Mesendoderm (in vitro differentiated cells): Measurements from ENCODE around the gene OR8G5. TPM values are rescaled to one million over a fixed set of nuclear protein-coding genes. Genes with fewer than 3 reads are reported as not detected.

Source experiments
- DNase-seq: peaks from one replicate; pipeline ENCODE4 v3.0.0; 2013
- H2AK5ac ChIP-seq: 2 replicates; pipeline ENCODE4 v1.6.1; 2013; ENCODE audit warnings: low read length, inconsistent platforms
- H2BK120ac ChIP-seq: 2 replicates; pipeline ENCODE4 v1.6.1; 2013; ENCODE audit warnings: low read depth, mild to moderate bottlenecking, low read length, moderate library complexity, mixed read lengths
- H2BK15ac ChIP-seq: replicated peaks from 2 replicates; pipeline ENCODE4 v1.6.1; 2013; ENCODE audit warnings: low read depth, mild to moderate bottlenecking, moderate library complexity
- H2BK5ac ChIP-seq: 2 replicates; pipeline ENCODE4 v1.6.1; 2013; ENCODE audit warnings: low read length, inconsistent platforms
- H3K18ac ChIP-seq: 2 replicates; pipeline ENCODE4 v1.6.1; 2013; ENCODE audit warnings: mild to moderate bottlenecking, low read length, mixed read lengths
- H3K23ac ChIP-seq: one replicate; pipeline ENCODE4 v1.6.1; 2013; ENCODE audit warnings: low read length
- H3K27ac ChIP-seq: 2 replicates; pipeline ENCODE4 v1.5.1; 2013; ENCODE audit warnings: low read depth, mild to moderate bottlenecking, inconsistent platforms, low read length, moderate library complexity
- H3K27me3 ChIP-seq: 2 replicates; pipeline ENCODE4 v1.6.1; 2013; ENCODE audit warnings: low read length, control low read depth, mild to moderate bottlenecking, inconsistent platforms; ENCODE audit not compliant: insufficient read depth, poor library complexity
- H3K36me3 ChIP-seq: 2 replicates; pipeline ENCODE4 v1.6.1; 2013; ENCODE audit warnings: low read length, inconsistent platforms; ENCODE audit not compliant: control insufficient read depth, insufficient read depth
- H3K4ac ChIP-seq: one replicate; pipeline ENCODE4 v1.6.1; 2013; ENCODE audit warnings: low read depth, mild to moderate bottlenecking, low read length, moderate library complexity
- H3K4me1 ChIP-seq: 2 replicates; pipeline ENCODE4 v1.6.1; 2013; ENCODE audit warnings: low read depth, low read length, inconsistent platforms; ENCODE audit not compliant: control insufficient read depth
- H3K4me2 ChIP-seq: 2 replicates; pipeline ENCODE4 v1.6.1; 2013; ENCODE audit warnings: low read length
- H3K4me3 ChIP-seq: 2 replicates; pipeline ENCODE4 v1.5.1; 2013; ENCODE audit warnings: mild to moderate bottlenecking, low read length
- H3K56ac ChIP-seq: one replicate; pipeline ENCODE4 v1.6.1; 2013; ENCODE audit warnings: low read length
- H3K79me1 ChIP-seq: 2 replicates; pipeline ENCODE4 v1.6.1; 2013; ENCODE audit warnings: low read length, inconsistent platforms
- H3K79me2 ChIP-seq: 2 replicates; pipeline ENCODE4 v1.6.1; 2013; ENCODE audit warnings: mild to moderate bottlenecking, low read length; ENCODE audit not compliant: control insufficient read depth, insufficient read depth
- H3K9ac ChIP-seq: 2 replicates; pipeline ENCODE4 v1.6.1; 2013; ENCODE audit warnings: low read length, inconsistent platforms
- H4K5ac ChIP-seq: one replicate; pipeline ENCODE4 v1.6.1; 2013; ENCODE audit warnings: low read length
- H4K8ac ChIP-seq: one replicate; pipeline ENCODE4 v1.6.1; 2013; ENCODE audit warnings: low read depth, mild to moderate bottlenecking, control low read depth, low read length, moderate library complexity
- WGBS: extraction: QIAGEN DNeasy Blood & Tissue Kit; methylation state at CpG from one replicate; pipeline ENCODE4 v1.1.7; 2013; ENCODE audit warnings: low lambda C conversion rate, missing lambda C conversion rate; ENCODE audit not compliant: insufficient coverage; ENCODE audit errors: extremely low coverage; 5-methylcytosine and 5-hydroxymethylcytosine counted together
- polyA plus RNA-seq, 2 experiments: library from polyadenylated mRNA; stranded (reverse); fragments of 200-250 nt; gene quantifications; one replicate each; pipeline ENCODE4 v1.2.3, GENCODE V29; 2013

The OR8G5 gene
- not detected for polyA plus RNA-seq (2013, experiment 1 of 2)
- polyA plus RNA-seq (2013, experiment 2 of 2) = not detected

GRCh38 chr11:124256076-124256475 is at the start of gene OR8G5:
TSS of gene OR8G5 (plus strand) at chr11:124256376. CDS start at chr11:124264932, 8,556 bp downstream.
- no peak within 1 kb of the TSS for H2BK15ac ChIP-seq
- H3K36me3 ChIP-seq = no peaks in the 10 kb centered on the region
- no peak within 1 kb of the TSS for H3K4me2 ChIP-seq
- H3K4me3 ChIP-seq = no peak within 1 kb of the TSS
- H2BK120ac ChIP-seq = no peak within 1 kb of the TSS
- H3K18ac ChIP-seq = no peak within 1 kb of the TSS
- no peak within 1 kb of the TSS for H4K5ac ChIP-seq
- no peak within 1 kb of the TSS for H2BK5ac ChIP-seq
- peaks cover 2% of the 10 kb centered on the region for H3K4me1 ChIP-seq
- no peaks in the 10 kb centered on the region for H3K79me2 ChIP-seq
- no peak within 1 kb of the TSS for H3K23ac ChIP-seq
- H4K8ac ChIP-seq = no peak within 1 kb of the TSS
- no CpG with 5 or more reads among the region's 4 CpGs for WGBS
- H3K27ac ChIP-seq = no peak within 1 kb of the TSS
- no peak within 1 kb of the TSS for H2AK5ac ChIP-seq
- no peak for DNase-seq
- H3K4ac ChIP-seq = no peak within 1 kb of the TSS
- no peaks in the 10 kb centered on the region for H3K27me3 ChIP-seq
- no peak within 1 kb of the TSS for H3K56ac ChIP-seq
- no peak within 1 kb of the TSS for H3K9ac ChIP-seq
- H3K79me1 ChIP-seq = no peaks in the 10 kb centered on the region

DNA sequence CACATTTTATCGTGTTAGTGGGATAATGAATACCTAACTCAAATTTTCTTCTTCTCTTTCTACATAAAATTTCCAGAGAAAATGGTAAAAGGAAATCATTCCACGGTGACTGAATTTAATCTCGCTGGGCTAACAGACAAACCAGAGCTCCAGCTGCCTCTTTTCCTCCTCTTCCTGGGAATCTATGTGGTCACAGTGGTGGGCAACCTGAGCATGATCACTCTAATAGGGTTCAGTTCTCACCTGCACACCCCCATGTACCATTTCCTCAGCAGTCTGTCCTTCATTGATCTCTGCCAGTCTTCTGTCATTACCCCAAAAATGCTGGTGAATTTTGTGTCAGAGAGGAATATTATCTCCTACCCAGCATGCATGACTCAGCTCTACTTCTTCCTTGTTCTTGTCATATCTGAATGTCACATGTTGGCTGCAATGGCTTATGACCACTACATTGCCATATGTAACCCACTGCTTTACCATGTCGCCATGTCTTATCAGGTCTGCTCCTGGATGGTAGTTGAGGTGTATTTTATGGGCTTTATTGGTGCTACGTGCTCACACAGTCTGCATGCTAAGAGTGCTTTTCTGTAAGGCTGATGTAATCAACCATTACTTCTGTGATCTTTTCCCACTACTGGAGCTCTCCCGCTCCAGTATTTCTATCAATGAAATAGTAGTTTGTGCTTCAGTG is 48.9 kb upstream of the OR8G5 start:
- H2BK5ac ChIP-seq = no peak overlapping the region
- H3K27me3 ChIP-seq = no peaks in the 10 kb centered on the region
- H3K9ac ChIP-seq = no peak overlapping the region
- no peak overlapping the region for H3K18ac ChIP-seq
- no CpG with 5 or more reads among the region's 6 CpGs for WGBS
- no peak overlapping the region for H3K27ac ChIP-seq
- no peak overlapping the region for H4K8ac ChIP-seq
- H3K79me2 ChIP-seq = no peaks in the 10 kb centered on the region
- H3K4me3 ChIP-seq = no peak overlapping the region
- no peak overlapping the region for H3K23ac ChIP-seq
- H3K4me1 ChIP-seq = no peaks in the 10 kb centered on the region
- no peak overlapping the region for H2BK15ac ChIP-seq
- H3K56ac ChIP-seq = no peak overlapping the region
- H3K4ac ChIP-seq = no peak overlapping the region
- no peaks in the 10 kb centered on the region for H3K79me1 ChIP-seq
- no peak overlapping the region for H2AK5ac ChIP-seq
- H4K5ac ChIP-seq = no peak overlapping the region
- H2BK120ac ChIP-seq = no peak overlapping the region
- H3K4me2 ChIP-seq = no peak overlapping the region
- DNase-seq = no peak
- no peaks in the 10 kb centered on the region for H3K36me3 ChIP-seq

DNA sequence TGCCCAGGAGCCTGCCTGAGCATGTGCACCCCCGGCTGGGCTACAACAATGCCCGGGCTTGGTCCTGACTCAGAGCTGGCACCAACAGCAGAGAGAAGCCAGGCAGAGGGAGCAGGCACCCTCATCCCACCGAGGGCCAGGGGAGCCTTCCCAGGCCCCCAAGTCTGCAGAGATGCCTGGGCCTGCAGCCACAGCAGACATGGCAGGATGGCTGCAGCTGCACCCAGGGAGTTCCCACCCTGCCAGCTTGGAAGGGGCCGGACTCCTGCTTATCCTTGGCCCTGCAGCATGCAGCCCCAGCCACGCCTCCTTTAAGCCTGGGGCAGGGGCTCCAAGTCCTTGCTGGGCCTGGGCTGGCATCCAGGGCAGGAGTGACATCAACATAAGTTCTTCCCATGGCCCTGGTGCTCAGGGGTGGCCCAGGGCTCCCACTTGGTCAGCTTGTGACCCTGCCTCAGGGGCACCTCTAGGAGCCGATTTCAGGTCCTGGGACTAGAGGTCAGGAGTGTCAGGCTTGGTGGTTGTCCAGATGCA is 46.3 kb upstream of the OR8G5 start:
- Histone ChIP-seq H3K79me1 (no peaks in the 10 kb centered on the region), H3K4ac (no peak overlapping the region), H2BK120ac (no peak overlapping the region), H2BK15ac (no peak overlapping the region), H3K27me3 (no peaks in the 10 kb centered on the region), H2BK5ac (no peak overlapping the region), H3K36me3 (no peaks in the 10 kb centered on the region), H3K79me2 (no peaks in the 10 kb centered on the region), H3K27ac (no peak overlapping the region), H4K8ac (no peak overlapping the region), H3K56ac (no peak overlapping the region), H4K5ac (no peak overlapping the region), H3K4me1 (no peaks in the 10 kb centered on the region), H3K18ac (no peak overlapping the region), H3K9ac (no peak overlapping the region), H2AK5ac (no peak overlapping the region), H3K23ac (no peak overlapping the region), H3K4me2 (no peak overlapping the region), H3K4me3 (no peak overlapping the region)
- WGBS = no CpG with 5 or more reads among the region's 6 CpGs
- DNase-seq = no peak

DNA sequence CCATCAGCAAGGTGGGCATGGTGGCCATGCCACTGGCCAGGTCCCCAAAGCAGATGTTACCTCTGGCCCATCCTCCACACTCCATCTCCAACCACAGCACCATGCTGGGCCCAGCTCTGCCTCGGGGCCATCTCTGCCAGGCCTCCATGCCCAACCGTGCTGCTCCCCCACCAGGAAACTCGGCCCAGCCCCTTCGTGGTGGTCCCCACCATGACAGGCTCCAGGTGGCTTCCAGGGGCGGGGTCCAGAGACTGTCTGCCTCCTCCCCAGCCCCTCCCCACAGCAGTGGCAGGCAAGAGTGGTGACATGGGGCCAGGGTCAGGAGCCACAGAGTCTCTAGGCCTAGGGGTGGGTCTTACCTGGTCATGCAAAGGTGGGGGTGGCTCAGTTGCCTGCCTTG is 45.8 kb upstream of the OR8G5 start:
- no peak overlapping the region for H2BK15ac ChIP-seq
- no peak overlapping the region for H4K8ac ChIP-seq
- no peak overlapping the region for H2AK5ac ChIP-seq
- H3K23ac ChIP-seq = no peak overlapping the region
- no peak overlapping the region for H3K4ac ChIP-seq
- no peak overlapping the region for H3K9ac ChIP-seq
- no peaks in the 10 kb centered on the region for H3K79me1 ChIP-seq
- H3K18ac ChIP-seq = no peak overlapping the region
- DNase-seq = no peak
- H3K4me3 ChIP-seq = no peak overlapping the region
- no peak overlapping the region for H4K5ac ChIP-seq
- no peaks in the 10 kb centered on the region for H3K27me3 ChIP-seq
- no peak overlapping the region for H2BK5ac ChIP-seq
- no peak overlapping the region for H3K27ac ChIP-seq
- H3K4me1 ChIP-seq = no peaks in the 10 kb centered on the region
- H3K56ac ChIP-seq = no peak overlapping the region
- H3K36me3 ChIP-seq = no peaks in the 10 kb centered on the region
- no peak overlapping the region for H2BK120ac ChIP-seq
- no peaks in the 10 kb centered on the region for H3K79me2 ChIP-seq
- H3K4me2 ChIP-seq = no peak overlapping the region
- WGBS = no CpG with 5 or more reads among the region's 5 CpGs

DNA sequence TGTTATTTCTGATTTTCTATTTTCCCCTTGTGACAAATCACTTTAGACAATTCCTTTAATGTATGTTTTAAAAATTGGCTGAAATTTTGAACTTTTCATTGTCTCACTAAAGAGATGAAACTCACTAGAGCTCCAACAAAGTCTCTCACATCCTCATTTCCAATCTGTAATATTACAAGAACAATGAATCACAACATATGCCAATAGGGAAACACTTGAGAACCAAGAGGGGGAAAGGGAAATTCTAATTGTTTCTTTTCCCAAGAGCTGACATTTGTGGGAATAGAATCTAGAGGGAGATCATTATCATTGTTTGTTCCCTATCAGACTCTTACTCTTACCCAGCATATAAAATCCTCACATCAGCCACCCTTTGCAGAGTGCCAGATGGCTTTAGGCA is 44.9 kb upstream of the OR8G5 start:
- Histone ChIP-seq H3K4me3 (no peak overlapping the region), H3K4me1 (no peaks in the 10 kb centered on the region), H3K27ac (no peak overlapping the region), H3K18ac (no peak overlapping the region), H3K36me3 (no peaks in the 10 kb centered on the region), H3K4ac (no peak overlapping the region), H3K23ac (no peak overlapping the region), H3K9ac (no peak overlapping the region), H3K56ac (no peak overlapping the region), H4K5ac (no peak overlapping the region), H3K79me2 (no peaks in the 10 kb centered on the region), H4K8ac (peak overlapping the region; percentile 1), H3K79me1 (no peaks in the 10 kb centered on the region), H2BK15ac (no peak overlapping the region), H2BK5ac (no peak overlapping the region), H2AK5ac (no peak overlapping the region), H3K27me3 (no peaks in the 10 kb centered on the region), H3K4me2 (no peak overlapping the region), H2BK120ac (no peak overlapping the region)
- no peak for DNase-seq

DNA sequence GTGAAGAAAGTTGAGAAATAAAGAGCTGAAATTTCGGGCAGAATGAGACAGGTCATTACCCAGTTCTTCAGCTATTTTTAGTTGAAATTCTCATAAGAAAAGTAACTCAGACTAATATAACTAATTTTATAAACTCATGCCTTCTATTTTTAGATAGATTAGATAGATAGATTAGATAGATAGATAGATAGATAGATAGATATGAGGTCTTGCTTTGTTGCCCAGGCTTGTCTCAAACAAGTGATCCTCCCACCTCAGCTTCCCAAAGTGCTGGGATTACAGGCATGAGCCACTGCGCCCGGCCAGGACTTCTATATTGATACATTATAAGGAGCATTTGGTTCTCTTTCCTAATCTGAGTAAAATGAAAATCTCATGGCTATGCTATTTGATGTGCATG is 42.1 kb upstream of the OR8G5 start:
- Histone ChIP-seq H4K8ac (no peak overlapping the region), H3K4me2 (no peak overlapping the region), H4K5ac (no peak overlapping the region), H3K4me1 (no peaks in the 10 kb centered on the region), H2BK120ac (no peak overlapping the region), H3K23ac (no peak overlapping the region), H3K18ac (no peak overlapping the region), H2BK5ac (no peak overlapping the region), H3K27ac (no peak overlapping the region), H3K79me1 (no peaks in the 10 kb centered on the region), H3K56ac (no peak overlapping the region), H3K4me3 (no peak overlapping the region), H2AK5ac (no peak overlapping the region), H3K9ac (no peak overlapping the region), H3K79me2 (no peaks in the 10 kb centered on the region), H3K27me3 (no peaks in the 10 kb centered on the region), H3K36me3 (no peaks in the 10 kb centered on the region), H3K4ac (no peak overlapping the region), H2BK15ac (no peak overlapping the region)
- no CpG with 5 or more reads among the region's 3 CpGs for WGBS
- no peak for DNase-seq
